Stimulated activated memory B cell treated with anti-CD40 and anti-IgM and Interleukin-4, amounts not matched to agents 10 μg/mL and 1 μg/mL and 100 μg/mL, for 72 hours (primary cell): ENCODE data around the gene KANK4.
"Not testable (repeated sequence)": the region's sequence is repeated elsewhere in the genome, so short reads cannot be mapped to it uniquely, and the experiment has no call there.

Source experiments
- ATAC-seq: fragments of 150-1000 bp; cut with Tn5 transposase; 2 replicates; pipeline ENCODE4 v1.10.0; 2021
- H3K27ac Mint-ChIP-seq: one replicate; pipeline ENCODE4 v1.8.0; 2022; ENCODE audit warnings: mild to moderate bottlenecking, mixed read lengths
- H3K27me3 Mint-ChIP-seq: one replicate; pipeline ENCODE4 v1.8.0; 2022; ENCODE audit warnings: mixed read lengths
- H3K36me3 Mint-ChIP-seq: one replicate; pipeline ENCODE4 v1.8.0; 2022; ENCODE audit warnings: mixed read lengths
- H3K4me1 Mint-ChIP-seq: one replicate; pipeline ENCODE4 v1.8.0; 2022; ENCODE audit warnings: mixed read lengths
- H3K4me3 Mint-ChIP-seq: one replicate; pipeline ENCODE4 v1.8.0; 2022; ENCODE audit warnings: mild to moderate bottlenecking, moderate library complexity, mixed read lengths
- H3K9me3 Mint-ChIP-seq: one replicate; pipeline ENCODE4 v1.8.0; 2022; ENCODE audit warnings: mixed read lengths

The KANK4 gene

DNA sequence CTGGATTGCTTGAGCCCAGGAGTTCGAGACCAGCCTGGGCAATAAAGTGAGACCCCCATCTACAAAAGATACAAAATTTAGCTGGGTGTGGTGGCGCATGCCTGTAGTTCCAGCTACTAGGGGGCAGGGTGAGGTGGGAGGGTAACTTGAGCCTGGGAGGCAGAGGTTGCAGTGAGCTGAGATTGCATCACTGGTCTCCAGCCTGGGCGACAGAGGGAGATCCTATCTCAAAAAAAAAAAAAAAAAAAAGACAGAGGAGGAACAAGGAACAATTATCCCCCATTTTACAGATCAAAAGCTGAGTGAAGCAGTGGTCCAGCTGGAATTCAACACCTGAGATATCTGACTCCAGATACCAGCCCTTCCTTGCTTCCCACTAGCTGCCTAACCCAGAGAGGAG lies 89.8 kb downstream of the KANK4 start:
- Mint-ChIP-seq H3K9me3 (no peaks in the 10 kb centered on the region), H3K4me3 (no peak overlapping the region), H3K27me3 (peaks cover 33% of the 10 kb centered on the region), H3K4me1 (no peaks in the 10 kb centered on the region), H3K36me3 (no peaks in the 10 kb centered on the region), H3K27ac (no peak overlapping the region)
- ATAC-seq, result no peak

DNA sequence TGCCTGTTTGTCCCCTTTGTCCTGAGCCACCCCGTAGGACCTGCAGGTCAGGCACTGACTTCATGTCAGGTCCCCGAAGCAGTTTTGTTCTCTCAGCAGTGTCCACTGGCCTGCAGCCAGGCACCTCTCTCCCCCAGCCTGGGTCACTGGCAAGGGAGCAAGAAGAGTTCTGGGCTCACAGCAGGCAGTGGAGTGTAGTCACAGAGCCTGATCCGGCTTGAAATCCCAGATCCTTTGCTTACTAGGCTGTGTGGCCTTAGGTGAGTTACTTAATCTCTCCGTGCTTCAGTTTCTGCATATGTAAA lies 90.4 kb downstream of the KANK4 start:
- no peaks in the 10 kb centered on the region for H3K36me3 Mint-ChIP-seq
- no peak overlapping the region for H3K4me3 Mint-ChIP-seq
- no peak overlapping the region for H3K27ac Mint-ChIP-seq
- no peaks in the 10 kb centered on the region for H3K9me3 Mint-ChIP-seq
- H3K27me3 Mint-ChIP-seq, result peaks cover 27% of the 10 kb centered on the region
- no peak for ATAC-seq
- no peaks in the 10 kb centered on the region for H3K4me1 Mint-ChIP-seq

DNA sequence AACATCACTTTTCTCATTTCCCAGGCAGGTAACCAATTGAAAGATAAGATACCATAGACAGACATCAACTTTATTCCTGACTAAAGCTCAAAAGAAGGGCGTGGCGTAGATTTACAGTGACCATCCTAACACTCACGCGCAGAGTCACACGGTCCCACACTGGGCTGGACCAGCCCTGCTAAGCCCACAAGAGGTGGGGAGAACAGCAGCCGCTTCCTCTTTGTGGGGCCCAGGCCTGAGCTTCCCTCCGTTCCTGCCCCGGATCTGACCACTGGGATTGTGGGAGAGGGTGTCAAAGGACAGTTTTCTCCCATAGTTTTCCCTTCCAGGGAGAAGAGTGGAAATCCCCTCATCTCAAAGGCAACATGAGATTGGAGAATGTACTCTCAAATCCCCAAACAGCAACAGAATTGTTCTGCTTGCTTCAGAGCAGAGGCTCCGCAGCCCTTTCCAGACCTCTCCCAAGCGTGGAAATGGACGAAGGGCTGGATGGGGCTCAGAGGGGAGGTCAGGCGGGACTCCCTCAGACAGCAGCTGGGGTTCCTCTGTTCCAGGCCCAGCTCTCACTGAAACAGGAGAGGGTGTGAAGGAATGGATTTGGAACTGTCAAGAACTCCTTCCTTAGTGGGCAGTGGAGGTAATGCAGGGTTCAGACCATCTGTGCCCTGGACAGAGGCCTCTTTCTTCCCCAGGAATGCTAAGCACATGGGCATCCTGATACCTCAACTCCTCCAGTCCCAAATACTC lies 90.9 kb downstream of the KANK4 start:
- Mint-ChIP-seq H3K36me3 (no peaks in the 10 kb centered on the region), H3K27ac (no peak overlapping the region), H3K27me3 (peaks cover 22% of the 10 kb centered on the region), H3K9me3 (no peaks in the 10 kb centered on the region), H3K4me3 (no peak overlapping the region), H3K4me1 (no peaks in the 10 kb centered on the region)
- no peak for ATAC-seq

GRCh38 chr1:62227496-62227895 lies 91.7 kb downstream of the KANK4 start:
- Mint-ChIP-seq H3K4me3 (no peak overlapping the region), H3K4me1 (no peaks in the 10 kb centered on the region), H3K27me3 (peaks cover 15% of the 10 kb centered on the region), H3K9me3 (no peaks in the 10 kb centered on the region), H3K36me3 (no peaks in the 10 kb centered on the region), H3K27ac (no peak overlapping the region)
- ATAC-seq, result no peak

DNA sequence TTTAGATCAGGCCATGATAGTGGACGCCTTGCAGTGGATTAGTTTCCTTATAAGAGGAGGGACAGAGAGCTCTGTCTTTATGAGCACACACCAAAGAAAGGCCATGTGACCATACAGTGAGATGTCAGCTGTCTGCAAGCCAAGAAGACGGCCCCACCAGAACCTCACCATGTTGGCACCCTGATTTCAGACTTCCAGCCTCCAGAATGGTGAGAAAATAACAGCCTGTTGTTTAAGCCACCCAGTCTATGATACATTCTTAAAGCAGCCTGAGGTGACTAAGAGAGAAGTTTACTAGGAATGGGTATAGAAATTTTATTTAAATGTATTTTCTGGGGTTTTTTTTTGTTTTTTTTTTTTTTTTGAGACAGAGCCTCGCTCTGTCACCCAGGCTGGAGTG lies 95.1 kb downstream of the KANK4 start:
- Mint-ChIP-seq H3K27me3 (peaks cover 15% of the 10 kb centered on the region), H3K4me1 (no peaks in the 10 kb centered on the region), H3K9me3 (no peaks in the 10 kb centered on the region), H3K27ac (no peak overlapping the region), H3K36me3 (no peaks in the 10 kb centered on the region), H3K4me3 (no peak overlapping the region)
- no peak for ATAC-seq

GRCh38 chr1:62222321-62222720 lies 96.9 kb downstream of the KANK4 start:
- Mint-ChIP-seq H3K9me3 (no peaks in the 10 kb centered on the region), H3K27me3 (no peaks in the 10 kb centered on the region), H3K36me3 (no peaks in the 10 kb centered on the region), H3K4me3 (no peak overlapping the region), H3K27ac (no peak overlapping the region), H3K4me1 (no peaks in the 10 kb centered on the region)
- no peak for ATAC-seq

GRCh38 chr1:62221171-62221570 lies 98.1 kb downstream of the KANK4 start:
- H3K4me1 Mint-ChIP-seq, result no peaks in the 10 kb centered on the region
- no peak overlapping the region for H3K4me3 Mint-ChIP-seq
- no peak overlapping the region for H3K27ac Mint-ChIP-seq
- ATAC-seq, result no peak
- H3K9me3 Mint-ChIP-seq, result no peaks in the 10 kb centered on the region
- H3K27me3 Mint-ChIP-seq, result no peaks in the 10 kb centered on the region
- no peaks in the 10 kb centered on the region for H3K36me3 Mint-ChIP-seq

- ATAC-seq, H3K4me3 Mint-ChIP-seq, H3K27me3 Mint-ChIP-seq, H3K9me3 Mint-ChIP-seq, H3K4me1 Mint-ChIP-seq, H3K27ac Mint-ChIP-seq, H3K36me3 Mint-ChIP-seq: not testable (repeated sequence)
Observed at GRCh38 chr1:62220456-62220855, 98.8 kb downstream of the KANK4 start.

- Mint-ChIP-seq H3K36me3 (no peaks in the 10 kb centered on the region), H3K27me3 (no peaks in the 10 kb centered on the region), H3K27ac (no peak overlapping the region), H3K4me3 (no peak overlapping the region), H3K9me3 (no peaks in the 10 kb centered on the region), H3K4me1 (no peaks in the 10 kb centered on the region)
- no peak for ATAC-seq
Observed at GRCh38 chr1:62218604-62219003, 100.6 kb downstream of the KANK4 start.

DNA sequence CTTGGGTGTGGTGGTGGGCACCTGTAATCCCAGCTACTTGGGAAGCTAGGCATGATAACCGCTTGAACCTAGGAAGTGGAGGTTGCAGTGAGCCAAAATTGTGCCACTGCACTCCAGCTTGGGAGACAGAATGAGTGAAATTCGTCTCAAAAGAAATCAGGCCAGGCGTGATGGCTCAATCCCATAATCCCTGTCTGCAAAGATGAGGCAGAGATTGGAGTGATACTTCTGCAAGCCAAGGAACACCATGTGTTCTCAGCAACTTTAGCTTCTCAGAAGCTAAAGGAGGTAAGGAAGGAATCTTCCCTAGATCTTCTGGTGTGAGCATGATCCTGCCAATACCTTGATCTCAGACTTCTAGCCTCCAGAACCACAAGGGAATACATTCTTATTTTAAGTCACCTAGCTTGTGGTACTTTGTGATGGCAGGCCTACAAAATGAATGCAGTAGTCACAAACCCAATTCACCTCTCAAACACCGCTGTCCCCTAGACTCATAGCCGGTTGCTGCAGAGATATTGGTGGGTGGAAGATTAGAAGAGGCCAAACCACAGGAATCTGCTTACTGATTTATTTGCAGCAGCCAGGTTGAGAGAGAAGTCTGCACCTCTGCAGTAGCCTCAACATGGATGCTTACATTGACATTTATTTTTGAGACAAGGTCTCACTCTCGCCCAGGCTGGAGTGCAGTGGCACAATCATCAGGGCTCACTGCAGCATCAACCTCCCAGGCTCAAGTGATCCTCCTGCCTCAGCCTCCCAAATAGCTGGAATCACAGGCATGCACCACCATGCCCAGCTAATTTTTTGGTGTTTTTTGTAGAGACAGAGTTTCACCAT lies 105.9 kb downstream of the KANK4 start:
- Mint-ChIP-seq H3K9me3 (peaks cover 17% of the 10 kb centered on the region), H3K36me3 (peaks cover 14% of the 10 kb centered on the region), H3K27me3 (no peaks in the 10 kb centered on the region), H3K4me1 (no peaks in the 10 kb centered on the region), H3K4me3 (no peak overlapping the region), H3K27ac (no peak overlapping the region)
- ATAC-seq, result no peak

GRCh38 chr1:62212411-62212810 lies 106.8 kb downstream of the KANK4 start:
- no peak for ATAC-seq
- Mint-ChIP-seq H3K4me1 (no peaks in the 10 kb centered on the region), H3K4me3 (no peak overlapping the region), H3K9me3 (peaks cover 17% of the 10 kb centered on the region), H3K27ac (no peak overlapping the region), H3K27me3 (peaks cover under 1% of the 10 kb centered on the region), H3K36me3 (peaks cover 14% of the 10 kb centered on the region)

GRCh38 chr1:62210960-62211359 lies 108.3 kb downstream of the KANK4 start:
- Mint-ChIP-seq H3K4me1 (no peaks in the 10 kb centered on the region), H3K27me3 (peaks cover 13% of the 10 kb centered on the region), H3K27ac (no peak overlapping the region), H3K9me3 (peaks cover 22% of the 10 kb centered on the region), H3K36me3 (peaks cover 21% of the 10 kb centered on the region), H3K4me3 (no peak overlapping the region)
- ATAC-seq, result no peak

GRCh38 chr1:62209931-62210595 lies 109.2 kb downstream of the KANK4 start:
- Mint-ChIP-seq H3K36me3 (peaks cover 21% of the 10 kb centered on the region), H3K27me3 (peaks cover 14% of the 10 kb centered on the region), H3K27ac (no peak overlapping the region), H3K4me1 (no peaks in the 10 kb centered on the region), H3K9me3 (peaks cover 22% of the 10 kb centered on the region), H3K4me3 (no peak overlapping the region)
- ATAC-seq, result no peak

- Mint-ChIP-seq H3K27me3 (peaks cover 21% of the 10 kb centered on the region), H3K4me1 (no peaks in the 10 kb centered on the region), H3K4me3 (no peak overlapping the region), H3K27ac (no peak overlapping the region), H3K36me3 (peaks cover 21% of the 10 kb centered on the region), H3K9me3 (peaks cover 22% of the 10 kb centered on the region)
- no peak for ATAC-seq
Observed at GRCh38 chr1:62208970-62209369, 110.3 kb downstream of the KANK4 start.

DNA sequence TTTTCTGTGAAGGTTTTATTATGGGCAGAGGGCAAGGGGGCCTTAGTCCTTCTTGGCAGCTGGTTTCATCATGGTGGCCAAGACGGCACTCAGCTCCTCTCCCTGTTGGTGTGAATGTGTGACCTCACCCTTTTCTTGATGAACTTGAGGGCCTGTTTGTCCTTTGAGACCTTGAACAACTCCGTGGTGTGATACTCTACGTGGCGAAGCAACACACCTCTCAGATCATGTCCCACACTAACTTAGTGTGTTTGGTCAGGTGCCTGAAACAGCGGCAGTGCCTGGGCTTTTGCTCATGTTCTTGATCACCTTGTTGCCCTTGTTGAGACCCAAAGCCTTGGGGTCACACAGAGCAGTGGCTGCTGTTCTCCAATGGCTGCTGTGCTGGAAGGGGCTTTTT lies 111.1 kb downstream of the KANK4 start:
- Mint-ChIP-seq H3K36me3 (peaks cover 21% of the 10 kb centered on the region), H3K4me1 (no peaks in the 10 kb centered on the region), H3K4me3 (no peak overlapping the region), H3K27ac (no peak overlapping the region), H3K27me3 (peaks cover 21% of the 10 kb centered on the region), H3K9me3 (peaks cover 22% of the 10 kb centered on the region)
- ATAC-seq, result no peak

- H3K4me1 Mint-ChIP-seq, result no peaks in the 10 kb centered on the region
- peaks cover 22% of the 10 kb centered on the region for H3K9me3 Mint-ChIP-seq
- no peak overlapping the region for H3K4me3 Mint-ChIP-seq
- peaks cover 21% of the 10 kb centered on the region for H3K36me3 Mint-ChIP-seq
- ATAC-seq, result no peak
- no peak overlapping the region for H3K27ac Mint-ChIP-seq
- peaks cover 21% of the 10 kb centered on the region for H3K27me3 Mint-ChIP-seq
Observed at GRCh38 chr1:62207187-62207586, 112.0 kb downstream of the KANK4 start.
